Dermis blood vessel endothelial cell (primary cell): ENCODE results near the gene TMEM100. TPM values are rescaled to one million over a fixed set of nuclear protein-coding genes. Genes with fewer than 3 reads are reported as not detected.
"Not testable (repeated sequence)": the region's sequence is repeated elsewhere in the genome, so short reads cannot be mapped to it uniquely, and the experiment has no call there.

ENCODE experiments used
- DNase-seq: peaks from one replicate; pipeline ENCODE4 v3.0.0; 2010
- total RNA-seq: library from RNA; depleted of rRNA; stranded (reverse); fragments of >200 nt; gene quantifications from 2 replicates; pipeline ENCODE4 v1.2.3, GENCODE V29; 2014

Gene TMEM100
- total RNA-seq, 1 donor from 2014 or later = 8.0 TPM

DNA sequence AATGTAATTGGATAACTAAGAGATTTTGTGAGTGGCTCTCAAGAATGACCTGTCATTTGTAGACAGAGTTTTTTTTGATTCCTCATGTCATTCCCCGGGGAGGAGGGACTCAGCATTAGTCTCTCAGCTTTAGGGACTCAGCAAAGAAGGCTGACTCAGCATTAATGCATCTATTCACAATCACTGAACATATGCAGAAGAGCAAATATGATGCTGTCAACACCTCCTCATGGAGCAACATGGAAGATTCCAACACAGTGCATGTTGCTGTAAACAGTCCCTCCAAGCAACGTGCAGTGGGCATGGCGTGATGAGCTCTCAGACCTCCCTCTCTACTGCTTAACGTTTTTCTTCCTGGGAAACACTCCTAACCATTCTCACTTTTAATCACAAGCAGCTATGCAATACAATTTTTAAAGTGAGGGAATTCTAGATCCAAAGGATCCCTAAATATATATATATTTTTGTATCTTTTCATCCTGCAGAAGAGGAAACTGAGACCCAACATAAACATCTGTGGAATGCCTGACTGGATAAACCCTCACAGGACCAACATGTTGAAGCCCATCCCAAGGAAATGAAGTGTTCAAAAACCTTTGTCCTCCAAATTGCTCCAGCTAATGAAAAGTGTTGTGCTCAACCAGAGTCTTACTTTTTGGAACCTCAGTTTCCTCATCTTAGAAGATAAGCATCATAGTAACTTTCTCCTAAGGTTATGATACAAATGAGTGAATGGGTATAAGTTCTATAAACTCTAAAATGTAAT, 38.9 kb downstream of the TMEM100 start:
- no peak for DNase-seq

DNA sequence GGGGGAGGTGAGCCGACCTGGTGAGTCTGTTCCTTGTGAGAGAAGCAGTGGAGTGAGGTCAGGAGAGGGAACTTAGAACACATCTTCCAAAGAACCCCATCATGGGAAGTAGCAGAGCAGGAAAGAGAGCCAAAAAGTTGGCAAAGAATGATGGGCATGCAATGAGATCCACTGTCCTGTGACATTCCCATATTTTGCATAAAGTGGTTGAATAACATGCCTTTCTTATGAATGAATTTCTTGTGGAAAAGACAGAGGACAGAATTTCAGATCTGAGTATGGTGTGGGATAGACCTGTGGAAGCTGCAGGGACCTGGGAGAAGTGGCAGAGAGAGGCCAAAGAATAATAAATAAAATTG, 41.3 kb downstream of the TMEM100 start:
- DNase-seq = no peak

DNA sequence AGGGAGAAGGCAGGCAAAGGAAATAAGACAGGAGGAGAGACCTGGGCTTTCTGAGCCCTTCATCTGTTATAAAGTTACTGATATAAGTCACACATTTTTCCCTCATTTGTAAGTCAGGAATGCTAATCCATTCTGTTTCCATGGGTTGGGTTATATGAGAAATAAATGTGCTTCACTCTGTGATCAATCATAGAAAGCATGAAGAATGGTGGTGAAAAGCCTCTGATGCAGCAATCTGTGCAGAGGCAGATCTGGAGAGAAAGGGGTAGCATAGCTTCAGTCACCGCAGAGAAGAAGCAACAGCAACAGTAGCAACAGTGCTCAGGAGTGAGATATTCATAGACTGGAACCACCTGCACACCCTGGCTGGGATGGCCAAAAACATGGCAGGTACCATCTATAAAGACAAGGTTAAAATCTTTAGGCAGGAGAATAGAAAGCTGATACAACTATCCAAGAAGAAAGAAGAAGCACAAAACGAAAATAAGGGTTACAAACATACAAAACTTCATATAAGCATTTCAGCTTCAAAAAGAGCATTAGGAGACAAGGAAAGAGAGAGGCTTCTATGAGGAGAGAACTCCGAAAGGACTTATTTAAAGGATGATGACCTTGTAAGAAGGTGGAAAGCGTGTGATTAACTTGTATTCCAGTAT, 41.9 kb downstream of the TMEM100 start:
- no peak for DNase-seq

GRCh38 chr17:55677446-55677845, 45.2 kb downstream of the TMEM100 start:
- DNase-seq = no peak

DNA sequence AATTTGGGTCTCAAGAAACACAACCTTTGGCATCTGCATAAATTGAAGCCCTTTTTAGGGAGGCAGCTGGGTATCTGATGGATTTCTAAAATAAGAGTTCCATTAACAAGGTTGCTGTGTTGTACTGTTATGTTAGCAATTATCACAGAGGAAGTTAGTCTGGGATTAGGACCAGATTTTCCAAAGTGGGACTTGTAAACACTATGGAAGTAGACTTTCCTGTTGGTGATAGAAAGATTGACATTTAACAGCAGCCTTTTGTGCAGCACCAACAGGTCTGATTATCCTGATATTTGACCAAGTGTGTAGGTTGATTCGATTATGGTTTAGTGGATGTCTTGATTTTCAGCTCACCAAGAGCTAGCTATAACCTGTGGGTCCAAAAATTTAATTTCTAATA, 46.4 kb downstream of the TMEM100 start:
- DNase-seq = no peak

- DNase-seq = no peak
Measured at GRCh38 chr17:55673743-55674506, 48.7 kb downstream of the TMEM100 start.

- DNase-seq = no peak
Measured at GRCh38 chr17:55672585-55673501, 49.8 kb downstream of the TMEM100 start.

GRCh38 chr17:55672010-55672409, 50.7 kb downstream of the TMEM100 start:
- DNase-seq = not testable (repeated sequence)

Other genes with a start within 250 kb of the TMEM100 start
- gene SMIM36, start 211.4 kb downstream of the TMEM100 start, total RNA-seq = not detected in 2 replicates
- 40.2 and 44.1 TPM in 2 replicates for gene PCTP, start 28.2 kb upstream of the TMEM100 start, total RNA-seq